ENCODE data around the gene TJP1. TPM values are rescaled to one million over a fixed set of nuclear protein-coding genes. Genes with fewer than 3 reads are reported as not detected.
"Not testable (repeated sequence)": the region's sequence is repeated elsewhere in the genome, so short reads cannot be mapped to it uniquely, and the experiment has no call there.

The TJP1 gene
- total RNA-seq, 1 donor from 2014 or later, result 89.3 TPM

DNA sequence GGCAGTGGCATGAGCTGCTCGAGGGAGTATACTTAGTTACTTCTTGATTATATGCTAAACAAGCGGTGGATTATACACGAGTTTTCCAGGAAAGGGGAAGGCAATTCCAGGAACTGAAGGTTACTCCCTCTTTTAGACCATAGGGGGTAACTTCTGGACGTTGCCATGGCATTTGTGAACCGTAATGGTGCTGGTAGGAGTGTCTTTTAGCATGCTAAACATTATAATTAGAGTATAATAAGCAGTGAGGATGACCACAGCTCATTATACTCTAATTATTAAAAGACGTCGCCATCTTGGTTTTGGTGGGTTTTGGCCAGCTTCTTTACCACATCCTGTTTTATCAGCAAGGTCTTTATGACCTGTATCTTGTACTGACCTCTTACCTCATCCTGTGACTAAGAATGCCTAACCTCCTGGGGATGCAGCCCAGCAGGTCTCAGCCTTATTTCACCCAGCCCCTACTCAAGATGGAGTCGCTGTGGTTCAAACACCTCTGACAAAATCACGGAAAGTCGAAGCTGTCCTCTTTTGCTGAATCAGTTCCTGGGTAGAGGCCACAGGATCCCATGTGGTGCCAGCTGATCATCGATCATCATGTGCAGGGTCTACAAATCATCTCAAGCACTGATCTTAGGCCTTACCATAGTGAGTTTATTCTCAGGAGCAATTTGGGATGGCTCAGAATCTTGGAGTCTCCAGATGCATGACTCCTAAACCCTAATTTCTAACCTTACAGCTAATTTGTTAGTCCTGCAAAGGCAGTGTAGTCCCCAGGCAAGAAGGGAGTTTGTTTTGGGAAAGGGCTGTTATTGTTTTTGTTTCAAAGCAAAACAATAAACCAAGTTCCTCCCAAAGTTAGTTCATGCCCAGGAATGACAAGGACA, 149.1 kb downstream of the TJP1 start:
- peaks cover 11% of the 10 kb centered on the region for H3K9me3 Mint-ChIP-seq
- no peak for DNase-seq (ENCODE audit: extremely low spot score, unreplicated experiment)
- peaks cover 35% of the 10 kb centered on the region for H3K4me1 Mint-ChIP-seq (ENCODE audit: unreplicated experiment)
- peaks cover 30% of the 10 kb centered on the region for H3K27me3 Mint-ChIP-seq
- peak overlapping the region; percentile 62 for H3K4me3 Mint-ChIP-seq
- TF ChIP-seq, protein P1, sequence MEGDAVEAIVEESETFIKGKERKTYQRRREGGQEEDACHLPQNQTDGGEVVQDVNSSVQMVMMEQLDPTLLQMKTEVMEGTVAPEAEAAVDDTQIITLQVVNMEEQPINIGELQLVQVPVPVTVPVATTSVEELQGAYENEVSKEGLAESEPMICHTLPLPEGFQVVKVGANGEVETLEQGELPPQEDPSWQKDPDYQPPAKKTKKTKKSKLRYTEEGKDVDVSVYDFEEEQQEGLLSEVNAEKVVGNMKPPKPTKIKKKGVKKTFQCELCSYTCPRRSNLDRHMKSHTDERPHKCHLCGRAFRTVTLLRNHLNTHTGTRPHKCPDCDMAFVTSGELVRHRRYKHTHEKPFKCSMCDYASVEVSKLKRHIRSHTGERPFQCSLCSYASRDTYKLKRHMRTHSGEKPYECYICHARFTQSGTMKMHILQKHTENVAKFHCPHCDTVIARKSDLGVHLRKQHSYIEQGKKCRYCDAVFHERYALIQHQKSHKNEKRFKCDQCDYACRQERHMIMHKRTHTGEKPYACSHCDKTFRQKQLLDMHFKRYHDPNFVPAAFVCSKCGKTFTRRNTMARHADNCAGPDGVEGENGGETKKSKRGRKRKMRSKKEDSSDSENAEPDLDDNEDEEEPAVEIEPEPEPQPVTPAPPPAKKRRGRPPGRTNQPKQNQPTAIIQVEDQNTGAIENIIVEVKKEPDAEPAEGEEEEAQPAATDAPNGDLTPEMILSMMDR (conservative IDR thresholded peaks at IDR 0.05), result no peak
- H3K36me3 Mint-ChIP-seq, result peaks cover 2% of the 10 kb centered on the region
- H3K27ac Mint-ChIP-seq, result no peak overlapping the region

DNA sequence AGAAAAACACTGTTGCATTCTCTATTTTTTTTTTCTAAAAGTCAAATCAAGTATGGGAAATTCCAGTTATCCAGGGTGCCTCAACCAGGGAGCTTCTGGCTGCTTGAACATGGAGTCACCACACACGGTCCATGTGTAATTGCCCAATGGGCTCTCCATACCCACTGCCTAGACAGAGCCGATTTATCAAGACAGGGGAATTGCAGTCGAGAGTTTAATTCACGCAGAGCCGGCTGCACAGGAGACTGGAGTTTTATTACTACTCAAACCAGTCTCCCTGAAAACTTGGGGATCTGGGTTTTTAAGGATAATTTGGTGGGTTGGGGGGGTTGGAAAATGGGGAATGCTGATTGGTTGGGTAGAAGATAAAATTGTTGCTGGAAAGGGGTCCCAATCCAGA, 149.8 kb downstream of the TJP1 start:
- peaks cover 5% of the 10 kb centered on the region for H3K36me3 Mint-ChIP-seq
- peak overlapping the region; percentile 6 for H3K4me3 Mint-ChIP-seq
- H3K27me3 Mint-ChIP-seq, result peaks cover 32% of the 10 kb centered on the region
- no peak overlapping the region for H3K27ac Mint-ChIP-seq
- peaks cover 15% of the 10 kb centered on the region for H3K9me3 Mint-ChIP-seq
- TF ChIP-seq, protein P1 (conservative IDR thresholded peaks at IDR 0.05), result no peak
- no peak for DNase-seq (ENCODE audit: extremely low spot score, unreplicated experiment)
- H3K4me1 Mint-ChIP-seq (ENCODE audit: unreplicated experiment), result peaks cover 38% of the 10 kb centered on the region

DNA sequence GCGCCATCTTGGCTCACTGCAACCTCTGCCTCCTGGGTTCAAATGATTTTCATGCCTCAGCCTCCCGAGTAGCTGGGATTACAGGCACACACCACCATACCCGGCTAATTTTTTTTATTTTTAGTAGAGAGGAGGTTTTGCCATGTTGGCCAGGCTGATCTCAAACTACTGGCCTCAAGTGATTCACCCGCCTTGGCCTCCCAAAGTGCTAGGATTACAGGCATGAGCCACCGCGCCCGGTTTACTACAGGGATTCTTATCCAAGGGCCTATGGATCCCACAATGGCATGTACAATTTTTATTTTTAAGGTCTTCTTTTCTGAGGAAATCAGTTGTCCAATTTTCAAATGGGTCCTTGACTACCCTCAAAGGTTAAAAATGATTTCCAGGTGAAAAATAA, 150.2 kb downstream of the TJP1 start:
- peaks cover 34% of the 10 kb centered on the region for H3K4me1 Mint-ChIP-seq (ENCODE audit: unreplicated experiment)
- H3K9me3 Mint-ChIP-seq, result peaks cover 15% of the 10 kb centered on the region
- peaks cover 28% of the 10 kb centered on the region for H3K27me3 Mint-ChIP-seq
- H3K4me3 Mint-ChIP-seq; H3K27ac Mint-ChIP-seq; DNase-seq (ENCODE audit: extremely low spot score, unreplicated experiment); H3K36me3 Mint-ChIP-seq: not testable (repeated sequence)

DNA sequence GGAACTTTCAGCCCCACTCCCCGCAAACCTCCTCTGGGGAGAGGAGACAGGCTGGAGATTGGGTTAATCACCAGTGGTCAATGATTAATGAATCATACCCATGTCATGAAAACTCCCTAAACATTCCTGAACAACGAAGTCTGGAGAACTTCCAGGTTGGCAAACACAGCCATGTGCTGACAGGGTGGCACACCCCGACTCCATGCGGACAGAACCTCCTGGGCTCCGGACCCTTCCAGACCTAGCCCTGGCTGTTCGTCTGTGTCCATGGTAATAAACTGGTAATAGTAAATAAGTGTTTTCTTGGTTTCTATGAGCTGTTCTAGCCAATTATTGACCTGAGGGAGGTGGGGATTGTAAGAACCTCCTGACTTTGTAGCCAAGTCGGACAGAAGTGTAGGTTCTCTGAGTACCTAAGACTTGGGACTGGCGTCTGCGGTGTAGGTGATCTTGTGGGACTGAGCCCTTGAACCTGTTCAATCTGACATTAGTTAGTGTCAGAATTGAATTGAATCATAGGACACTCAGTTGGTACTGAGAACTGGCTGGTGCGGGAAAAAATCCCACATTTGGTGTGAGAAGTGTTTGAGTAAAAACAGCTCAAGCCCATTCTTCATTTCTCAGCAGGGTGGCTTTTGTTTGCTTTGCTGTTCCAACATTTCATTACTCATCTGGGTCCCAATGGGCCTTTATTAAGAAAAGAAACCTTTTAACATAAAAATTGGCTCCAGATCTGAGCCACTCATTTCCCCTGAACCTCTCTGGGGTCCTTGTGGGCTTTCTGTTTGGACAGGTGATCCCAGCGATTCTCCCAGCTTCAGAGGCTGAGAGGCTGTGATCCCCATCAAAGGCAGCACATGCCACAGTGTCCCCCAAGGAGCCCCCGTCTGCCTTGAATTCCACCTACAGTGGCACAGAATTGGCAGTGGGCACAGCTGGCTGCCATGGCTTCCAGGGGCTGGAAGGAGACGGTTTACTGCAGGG, 151.0 kb downstream of the TJP1 start:
- Mint-ChIP-seq H3K4me3 (peak overlapping the region; percentile 56), H3K27me3 (peaks cover 25% of the 10 kb centered on the region), H3K27ac (peak overlapping the region; percentile 84), H3K4me1 (ENCODE audit: unreplicated experiment) (peaks cover 29% of the 10 kb centered on the region), H3K9me3 (peaks cover 15% of the 10 kb centered on the region), H3K36me3 (peaks cover 5% of the 10 kb centered on the region)
- no peak for DNase-seq (ENCODE audit: extremely low spot score, unreplicated experiment)
- TF ChIP-seq, protein P1 (conservative IDR thresholded peaks at IDR 0.05), result no peak

DNA sequence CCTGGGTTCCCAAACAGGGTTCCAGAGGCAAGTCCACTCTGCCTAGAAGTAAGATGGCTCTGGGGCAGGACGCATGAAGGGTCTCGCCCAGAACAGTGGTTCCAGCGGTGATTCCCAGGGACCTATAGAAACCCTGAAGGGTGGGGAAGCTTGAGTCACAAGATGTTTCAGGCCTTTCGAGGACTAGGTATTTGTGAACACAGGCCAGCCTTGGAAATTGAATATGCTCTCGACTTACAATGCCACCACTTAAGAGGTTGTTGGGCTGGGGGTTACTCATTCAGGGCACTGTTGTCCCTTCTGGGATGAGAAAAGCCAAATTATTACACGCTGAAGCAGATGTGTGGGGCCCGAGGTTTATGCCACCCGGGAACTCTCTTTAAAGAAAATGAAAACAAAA, 152.0 kb downstream of the TJP1 start:
- H3K27ac Mint-ChIP-seq, result peak overlapping the region; percentile 84

More for the DNA sequence above, 152.0 kb downstream of the TJP1 start:
- Mint-ChIP-seq H3K36me3 (peaks cover 5% of the 10 kb centered on the region), H3K4me3 (no peak overlapping the region), H3K9me3 (peaks cover 15% of the 10 kb centered on the region), H3K27me3 (peaks cover 25% of the 10 kb centered on the region), H3K4me1 (ENCODE audit: unreplicated experiment) (peaks cover 29% of the 10 kb centered on the region)
- no peak for DNase-seq (ENCODE audit: extremely low spot score, unreplicated experiment)
- TF ChIP-seq, protein P1 (conservative IDR thresholded peaks at IDR 0.05), result no peak
